GM21619 (cell line): ENCODE data around the gene UBE2Q2.
A peak's percentile ranks its signal among the peaks of the same experiment; 100 is the strongest.
"Not testable (repeated sequence)": the region's sequence is repeated elsewhere in the genome, so short reads cannot be mapped to it uniquely, and the experiment has no call there.

ENCODE experiments used
- ATAC-seq: cut with Tn5 transposase; IDR thresholded peaks from one replicate; pipeline ENCODE4 v1.9.1; 2021; ENCODE audit not compliant: unreplicated experiment

Gene UBE2Q2

GRCh38 chr15:75864213-75865059 lies 21.2 kb downstream of the UBE2Q2 start:
- no peak for ATAC-seq

GRCh38 chr15:75866045-75866444 lies 22.8 kb downstream of the UBE2Q2 start:
- ATAC-seq: not testable (repeated sequence)

- ATAC-seq: no peak
Observed at GRCh38 chr15:75866916-75867315, 23.7 kb downstream of the UBE2Q2 start.

GRCh38 chr15:75867449-75867848 lies 24.2 kb downstream of the UBE2Q2 start:
- no peak for ATAC-seq

- no peak for ATAC-seq
Observed at GRCh38 chr15:75868019-75868418, 24.8 kb downstream of the UBE2Q2 start.

- no peak for ATAC-seq
Observed at GRCh38 chr15:75869446-75869845, 26.2 kb downstream of the UBE2Q2 start.

- ATAC-seq: not testable (repeated sequence)
Observed at GRCh38 chr15:75871589-75871988, 28.3 kb downstream of the UBE2Q2 start.

GRCh38 chr15:75872403-75872990 lies 29.2 kb downstream of the UBE2Q2 start:
- ATAC-seq: no peak

- no peak for ATAC-seq
Observed at GRCh38 chr15:75884041-75884440, 40.8 kb downstream of the UBE2Q2 start.

GRCh38 chr15:75887178-75887577 lies 43.9 kb downstream of the UBE2Q2 start:
- ATAC-seq: no peak

- no peak for ATAC-seq
Observed at GRCh38 chr15:75891895-75892294, 48.6 kb downstream of the UBE2Q2 start.

GRCh38 chr15:75895731-75896130 lies 52.5 kb downstream of the UBE2Q2 start:
- no peak for ATAC-seq

GRCh38 chr15:75900577-75900976 lies 57.3 kb downstream of the UBE2Q2 start:
- ATAC-seq: no peak

GRCh38 chr15:75902129-75902557 lies 58.9 kb downstream of the UBE2Q2 start:
- no peak for ATAC-seq

GRCh38 chr15:75903331-75904239 lies 60.3 kb downstream of the UBE2Q2 start, which contains the start of gene FBXO22:
TSS of gene FBXO22 (plus strand) at chr15:75903878. CDS start at chr15:75903964, 86 bp downstream.
- peak; percentile 87 for ATAC-seq

- no peak for ATAC-seq
Observed at GRCh38 chr15:75905231-75905630, 62.0 kb downstream of the UBE2Q2 start.

- not testable (repeated sequence) for ATAC-seq
Observed at GRCh38 chr15:75910355-75910754, 67.1 kb downstream of the UBE2Q2 start.

GRCh38 chr15:75916978-75917377 lies 73.7 kb downstream of the UBE2Q2 start:
- no peak for ATAC-seq

GRCh38 chr15:75918135-75918534 lies 74.9 kb downstream of the UBE2Q2 start:
- no peak for ATAC-seq

GRCh38 chr15:75920079-75920478 lies 76.8 kb downstream of the UBE2Q2 start:
- ATAC-seq: no peak
